RWPE1 (cell line): Measurements from ENCODE around the gene MAGED1.

Experiments used
- CTCF ChIA-PET: fragments of 350-600 bp; sonication (Branson Sonifier 250); formaldehyde crosslinking; extraction: SDS; loops from one replicate; lab custom pipeline; 2021; lab: Yijun Ruan, JAX
- POLR2A ChIA-PET: fragments of 400-600 bp; formaldehyde crosslinking; extraction: SDS; loops from one replicate; lab custom pipeline; 2020; ENCODE audit warnings: antibody characterized with exemption; ENCODE audit not compliant: low non-redundant PET; lab: Yijun Ruan, JAX
- DNase-seq: peaks from one replicate; pipeline ENCODE4 v3.0.0; 2012; ENCODE audit warnings: low spot score
- H3K27ac ChIP-seq: fragments of 450-650 bp; 2 replicates; pipeline ENCODE4 v1.5.1; 2017
- TF ChIP-seq, protein P1 (sequence below): fragments of 450-650 bp; conservative IDR thresholded peaks from 2 replicates; pipeline ENCODE4 v1.5.1; 2017; ENCODE audit warnings: low read depth, mild to moderate bottlenecking

The MAGED1 gene

DNA sequence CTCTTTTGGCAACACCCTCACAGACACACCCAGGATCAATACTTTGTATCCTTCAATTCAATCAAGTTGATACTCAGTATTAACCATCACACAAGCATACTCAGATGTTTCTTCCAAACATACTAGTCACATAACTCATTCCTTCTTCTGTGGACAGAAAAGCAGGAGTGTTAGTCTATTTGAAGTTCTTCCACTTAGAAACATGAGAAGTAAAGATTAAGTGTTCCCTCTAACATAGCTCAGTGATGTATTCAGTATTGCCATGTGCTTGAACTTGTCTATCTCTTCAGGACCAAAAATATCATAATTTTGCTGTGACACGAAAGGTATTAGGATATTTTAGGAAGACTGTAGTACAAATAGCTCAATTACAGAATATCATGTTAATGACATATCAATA is 25.8 kb upstream of the MAGED1 start:
- TF ChIP-seq, protein P1, sequence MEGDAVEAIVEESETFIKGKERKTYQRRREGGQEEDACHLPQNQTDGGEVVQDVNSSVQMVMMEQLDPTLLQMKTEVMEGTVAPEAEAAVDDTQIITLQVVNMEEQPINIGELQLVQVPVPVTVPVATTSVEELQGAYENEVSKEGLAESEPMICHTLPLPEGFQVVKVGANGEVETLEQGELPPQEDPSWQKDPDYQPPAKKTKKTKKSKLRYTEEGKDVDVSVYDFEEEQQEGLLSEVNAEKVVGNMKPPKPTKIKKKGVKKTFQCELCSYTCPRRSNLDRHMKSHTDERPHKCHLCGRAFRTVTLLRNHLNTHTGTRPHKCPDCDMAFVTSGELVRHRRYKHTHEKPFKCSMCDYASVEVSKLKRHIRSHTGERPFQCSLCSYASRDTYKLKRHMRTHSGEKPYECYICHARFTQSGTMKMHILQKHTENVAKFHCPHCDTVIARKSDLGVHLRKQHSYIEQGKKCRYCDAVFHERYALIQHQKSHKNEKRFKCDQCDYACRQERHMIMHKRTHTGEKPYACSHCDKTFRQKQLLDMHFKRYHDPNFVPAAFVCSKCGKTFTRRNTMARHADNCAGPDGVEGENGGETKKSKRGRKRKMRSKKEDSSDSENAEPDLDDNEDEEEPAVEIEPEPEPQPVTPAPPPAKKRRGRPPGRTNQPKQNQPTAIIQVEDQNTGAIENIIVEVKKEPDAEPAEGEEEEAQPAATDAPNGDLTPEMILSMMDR: no peak
- DNase-seq: no peak
- no peak overlapping the region for H3K27ac ChIP-seq
- POLR2A ChIA-PET: no interaction called here
- CTCF ChIA-PET: no interaction called here

DNA sequence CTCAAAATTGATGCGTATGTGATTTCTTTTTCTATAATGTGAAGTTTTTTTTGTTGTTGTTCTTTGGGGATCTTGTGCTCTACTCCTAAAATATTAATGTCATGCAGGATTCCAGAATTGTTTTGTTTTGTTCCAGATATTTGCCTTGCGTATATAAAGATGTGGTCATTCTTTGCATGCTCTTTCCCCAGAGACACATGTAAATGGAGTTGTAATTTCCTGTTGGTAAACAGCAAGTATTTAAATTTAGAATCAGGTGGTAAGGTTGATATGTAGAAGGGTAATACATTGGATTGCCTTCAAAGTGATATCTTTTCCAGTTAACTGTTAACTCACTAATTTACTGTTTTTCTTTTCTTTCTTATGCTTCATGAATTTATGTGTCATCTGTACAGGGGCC is 23.1 kb upstream of the MAGED1 start:
- CTCF ChIA-PET: no interaction called here
- TF ChIP-seq, protein P1: no peak
- POLR2A ChIA-PET: no interaction called here
- no peak for DNase-seq
- no peak overlapping the region for H3K27ac ChIP-seq

DNA sequence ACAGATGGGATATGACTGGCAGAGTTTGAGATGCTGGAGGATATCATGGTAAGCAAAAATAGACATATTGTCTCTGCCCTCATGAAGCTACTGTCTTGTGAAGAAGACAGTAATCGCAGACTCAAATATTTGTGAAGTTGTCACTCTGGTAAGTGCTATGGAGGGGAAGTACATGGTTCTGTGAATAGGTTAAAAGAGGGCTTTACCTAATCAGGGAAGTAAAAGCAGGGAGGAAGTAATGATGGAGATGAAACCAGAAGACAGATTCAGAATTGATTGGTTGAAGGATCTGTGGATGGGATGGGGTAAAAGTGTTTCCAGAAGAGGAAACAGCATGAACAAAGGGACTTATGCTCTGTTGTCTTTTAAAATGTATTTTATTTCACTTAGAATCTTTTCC is 19.3 kb upstream of the MAGED1 start:
- no peak overlapping the region for H3K27ac ChIP-seq
- ChIA-PET CTCF (no interaction called here), POLR2A (no interaction called here)
- TF ChIP-seq, protein P1: no peak
- DNase-seq: no peak

DNA sequence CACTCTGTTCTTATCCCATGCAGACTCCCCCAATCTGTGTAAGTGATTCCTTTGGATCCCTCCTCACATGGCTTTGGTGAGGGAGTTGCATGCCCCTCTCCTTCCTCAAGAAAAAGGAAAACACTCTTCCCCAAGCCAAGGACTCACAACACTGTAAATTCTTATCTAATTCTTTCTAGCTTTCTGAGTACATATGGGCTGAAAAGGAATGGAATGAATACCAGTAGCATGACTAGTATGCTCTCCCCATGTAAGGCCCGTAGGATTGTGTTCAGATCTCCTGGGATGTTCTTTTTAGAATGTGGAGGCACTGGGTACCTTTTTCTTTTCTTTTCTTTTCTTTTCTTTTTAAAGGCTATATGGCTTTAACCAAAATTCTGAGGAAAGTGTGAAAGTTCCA is 17.0 kb upstream of the MAGED1 start:
- no peak for DNase-seq
- POLR2A ChIA-PET: no interaction called here
- CTCF ChIA-PET: no interaction called here
- TF ChIP-seq, protein P1: no peak
- no peak overlapping the region for H3K27ac ChIP-seq

DNA sequence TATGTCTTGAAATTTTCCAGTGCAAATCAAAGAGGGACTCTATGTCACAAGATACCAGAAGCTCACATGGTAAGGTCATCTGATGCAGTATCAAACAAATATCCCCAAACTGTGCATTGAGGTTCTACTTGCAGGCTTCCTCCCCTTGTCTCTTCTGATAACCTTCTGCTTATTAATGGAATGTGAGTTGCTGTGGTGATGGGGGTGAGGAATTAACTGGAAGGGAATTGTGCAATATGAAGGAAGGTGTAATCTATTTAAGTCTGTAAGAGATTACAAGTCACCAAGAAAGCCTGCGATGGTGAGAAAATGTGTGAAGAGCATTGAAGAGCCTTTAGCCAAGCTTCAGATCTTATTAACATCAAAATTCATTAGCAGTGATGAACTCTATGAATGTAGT is 15.4 kb upstream of the MAGED1 start:
- ChIA-PET POLR2A (no interaction called here), CTCF (no interaction called here)
- H3K27ac ChIP-seq: no peak overlapping the region
- TF ChIP-seq, protein P1: no peak
- DNase-seq: no peak

DNA sequence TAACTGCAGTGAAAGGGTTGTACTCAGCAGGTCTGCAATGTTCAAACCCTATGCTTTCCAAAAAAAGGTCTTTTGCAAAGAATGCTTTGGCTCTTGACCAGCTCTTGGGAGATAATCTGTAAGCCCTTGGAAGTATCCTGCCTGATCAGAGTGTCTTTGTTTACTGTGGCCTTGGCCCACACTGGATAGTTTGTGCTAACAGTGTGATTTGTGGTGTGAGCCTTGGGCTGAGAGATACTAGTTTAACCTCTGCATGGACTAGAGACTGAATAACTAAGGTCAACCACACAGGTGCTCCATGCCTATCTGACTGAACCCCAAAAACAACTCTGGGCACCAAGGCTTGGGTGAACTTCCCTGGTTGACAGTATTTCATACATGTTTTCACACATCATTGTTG is 3.6 kb upstream of the MAGED1 start:
- TF ChIP-seq, protein P1: no peak
- DNase-seq: no peak
- ChIA-PET CTCF (no interaction called here), POLR2A (no interaction called here)
- no peak overlapping the region for H3K27ac ChIP-seq

DNA sequence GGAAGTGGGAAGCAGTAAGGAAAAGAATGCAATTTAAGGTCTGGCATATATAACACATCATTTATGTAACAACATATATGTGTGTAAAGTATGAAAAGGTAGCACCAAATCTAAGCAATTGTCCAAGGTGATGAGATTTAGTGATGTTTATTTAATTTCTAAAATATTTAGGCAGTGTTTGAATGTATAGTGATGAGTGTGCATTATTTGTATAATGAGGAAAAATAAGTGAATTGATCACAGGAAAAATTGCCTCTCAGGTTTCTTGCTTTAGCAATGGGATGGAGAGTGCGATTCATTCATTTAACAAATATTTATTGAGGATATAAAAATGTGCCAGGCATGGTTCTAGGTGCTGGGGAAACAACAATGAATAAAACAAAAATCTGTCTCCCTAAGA is 2.2 kb upstream of the MAGED1 start:
- DNase-seq: no peak
- no peak overlapping the region for H3K27ac ChIP-seq
- ChIA-PET CTCF (no interaction called here), POLR2A (no interaction called here)
- TF ChIP-seq, protein P1: no peak
